H4 (cell line): ENCODE measurements around the gene SCAF11. TPM values are rescaled to one million over a fixed set of nuclear protein-coding genes. Genes with fewer than 3 reads are reported as not detected.

ENCODE experiments used
- DNase-seq: peaks from one replicate; pipeline ENCODE4 v3.0.0-alpha.2; 2015; ENCODE audit warnings: low spot score
- total RNA-seq: library from RNA; depleted of rRNA; stranded (reverse); fragments of >200 nt; shearing (Covaris generic); gene quantifications from 2 replicates; pipeline ENCODE4 v1.2.3, GENCODE V29; 2014

SCAF11 gene
- total RNA-seq, 1 experiment from 2014 or later = 64.7 TPM

GRCh38 chr12:45981075-45981837, 9.1 kb downstream of the SCAF11 start:
- no peak for DNase-seq

- DNase-seq = no peak
These were observed 9.8 kb downstream of the SCAF11 start for GRCh38 chr12:45980540-45980939.

- DNase-seq = no peak
These were observed 12.3 kb downstream of the SCAF11 start for GRCh38 chr12:45978108-45978507.

- DNase-seq = no peak
These were observed 12.8 kb downstream of the SCAF11 start for GRCh38 chr12:45977620-45978019.

GRCh38 chr12:45975506-45975905, 14.9 kb downstream of the SCAF11 start:
- DNase-seq = no peak

- DNase-seq = no peak
These were observed 15.5 kb downstream of the SCAF11 start for GRCh38 chr12:45974883-45975282.

GRCh38 chr12:45974171-45974719, 16.1 kb downstream of the SCAF11 start:
- no peak for DNase-seq

GRCh38 chr12:45973526-45973925, 16.8 kb downstream of the SCAF11 start:
- DNase-seq = no peak

GRCh38 chr12:45970391-45970790, 20.0 kb downstream of the SCAF11 start:
- no peak for DNase-seq

- DNase-seq = no peak
These were observed 21.3 kb downstream of the SCAF11 start for GRCh38 chr12:45969084-45969483.

- DNase-seq = no peak
These were observed 23.9 kb downstream of the SCAF11 start for GRCh38 chr12:45966486-45966885.

- no peak for DNase-seq
These were observed 27.6 kb downstream of the SCAF11 start for GRCh38 chr12:45962553-45963325.

GRCh38 chr12:45959728-45960127, 30.6 kb downstream of the SCAF11 start:
- no peak for DNase-seq

GRCh38 chr12:45959025-45959424, 31.3 kb downstream of the SCAF11 start:
- no peak for DNase-seq

GRCh38 chr12:45948546-45948945, 41.8 kb downstream of the SCAF11 start:
- no peak for DNase-seq

GRCh38 chr12:45946435-45946834, 43.9 kb downstream of the SCAF11 start:
- DNase-seq = no peak

GRCh38 chr12:45944771-45945170, 45.6 kb downstream of the SCAF11 start:
- DNase-seq = no peak

- no peak for DNase-seq
These were observed 50.6 kb downstream of the SCAF11 start for GRCh38 chr12:45939759-45940158.

- no peak for DNase-seq
These were observed 51.8 kb downstream of the SCAF11 start for GRCh38 chr12:45938566-45938965.

GRCh38 chr12:45934956-45935355, 55.4 kb downstream of the SCAF11 start:
- DNase-seq = no peak

- DNase-seq = no peak
These were observed 56.9 kb downstream of the SCAF11 start for GRCh38 chr12:45933504-45933903.

GRCh38 chr12:45930369-45930768, 60.0 kb downstream of the SCAF11 start:
- no peak for DNase-seq

GRCh38 chr12:45928309-45928708, 62.1 kb downstream of the SCAF11 start:
- DNase-seq = no peak
